HepG2 (cell line): ENCODE measurements around the gene DLG4. TPM values are rescaled to one million over a fixed set of nuclear protein-coding genes. Genes with fewer than 3 reads are reported as not detected.

Source experiments
- CBX5 ChIP-seq: sonication (generic); formaldehyde crosslinking; IDR thresholded peaks from 2 replicates; pipeline ENCODE4 v1.4.0; 2020; ENCODE audit warnings: missing genetic modification reagents, borderline replicate concordance
- CHD4 ChIP-seq: fragments of 200-600 bp; sonication (generic); IDR thresholded peaks from 2 replicates; pipeline ENCODE4 v1.7.0; 2017; ENCODE audit warnings: mild to moderate bottlenecking, low read length, borderline replicate concordance
- DNMT1 ChIP-seq: sonication (generic); formaldehyde crosslinking; IDR thresholded peaks from 2 replicates; pipeline ENCODE4 v1.5.1; 2020; ENCODE audit warnings: mild to moderate bottlenecking, missing genetic modification reagents
- ELF1 ChIP-seq: sonication (generic); formaldehyde crosslinking; IDR thresholded peaks from 2 replicates; pipeline ENCODE4 v1.4.0; 2020; ENCODE audit warnings: missing genetic modification reagents
- KLF6 ChIP-seq: IDR thresholded peaks from 2 replicates; pipeline ENCODE4 v1.8.0; 2016; ENCODE audit warnings: missing biosample characterization, missing genetic modification reagents
- MXD4 ChIP-seq: IDR thresholded peaks from 2 replicates; pipeline ENCODE4 v1.6.1; 2016; ENCODE audit warnings: mild to moderate bottlenecking, missing biosample characterization, missing genetic modification reagents
- RERE ChIP-seq: IDR thresholded peaks from 2 replicates; pipeline ENCODE4 v1.6.1; 2016; ENCODE audit warnings: low read depth, missing genetic modification reagents, missing compliant biosample characterization
- ZBTB37 ChIP-seq: sonication (generic); formaldehyde crosslinking; IDR thresholded peaks from 2 replicates; pipeline ENCODE4 v1.4.0; 2020; ENCODE audit warnings: mild to moderate bottlenecking, missing genetic modification reagents
- ZNF124 ChIP-seq: sonication (generic); formaldehyde crosslinking; IDR thresholded peaks from 2 replicates; pipeline ENCODE4 v1.4.0; 2020; ENCODE audit warnings: missing genetic modification reagents
- ZNF574 ChIP-seq: sonication (generic); formaldehyde crosslinking; IDR thresholded peaks from 2 replicates; pipeline ENCODE4 v1.4.0; 2020; ENCODE audit warnings: missing genetic modification reagents
- ZNF646 ChIP-seq: sonication (generic); formaldehyde crosslinking; IDR thresholded peaks from 2 replicates; pipeline ENCODE4 v1.9.0; 2021; ENCODE audit warnings: mild to moderate bottlenecking, missing genetic modification reagents
- polyA plus RNA-seq, 8 experiments: library from polyadenylated mRNA; depleted of rRNA in 3 of 8; stranded (reverse) in 7 of 8; unstranded in 1 of 8; fragments of >200 nt; fragmentation: Illumina TruSeq in 4 of 8; extraction: Trizol in 4 of 8; gene quantifications; 2 replicates each; pipeline versions ENCODE4 v1.2.1 to v1.2.3, GENCODE V29; 2011 to 2016; ENCODE audit warnings: low read depth in 4 of 8, missing spikeins in 1 of 8, mixed read lengths in 1 of 8; ENCODE audit not compliant: insufficient read depth in 1 of 8
- total RNA-seq, 5 experiments: library from RNA; depleted of rRNA; stranded (reverse); fragments of >200 nt; fragmentation: Illumina TruSeq; extraction: Trizol; gene quantifications; 2 replicates each; pipeline ENCODE4 v1.2.3, GENCODE V29; 2016; ENCODE audit warnings: low read depth in 1 of 5

Gene DLG4
- total and polyA plus RNA-seq, 2 of the 13 experiments (the other 11 are each of a cell fraction or from before 2014, with no cell fraction given) = 0.71 to 4.3 TPM

GRCh38 chr17:7179317-7180254 lies 40.0 kb downstream of the DLG4 start, which contains the start of gene ASGR1 (continued):
- TF ChIP-seq ZNF574 (CRISPR knock-in tag) (peak; percentile 89), MXD4 (CRISPR knock-in tag) (peak; percentile 79; the same call in 1 of the 2 replicates), KLF6 (CRISPR knock-in tag) (0 out of 2 replicates have a peak, but pooled peaks have one; percentile 59), ELF1 (CRISPR knock-in tag) (peak; percentile 73), ZNF124 (CRISPR knock-in tag) (peak; percentile 74; the same call in 1 of the 2 replicates), RERE (CRISPR knock-in tag) (peak; percentile 5; the same call in 1 of the 2 replicates), ZNF646 (CRISPR knock-in tag) (peak; percentile 47; the same call in 1 of the 2 replicates), CBX5 (CRISPR knock-in tag) (peak; percentile 94), DNMT1 (CRISPR knock-in tag) (no peak), ZBTB37 (CRISPR knock-in tag) (peak; percentile 94), CHD4 (peak; percentile 99)
